GM10248 (cell line): ENCODE measurements around the gene WDTC1.
"Not testable (repeated sequence)": the region's sequence is repeated elsewhere in the genome, so short reads cannot be mapped to it uniquely, and the experiment has no call there.

Experiments used
- CTCF ChIA-PET: fragments of 300-600 bp; sonication (Branson Sonifier 250); formaldehyde crosslinking; extraction: SDS; loops from one replicate; lab custom pipeline; 2021; ENCODE audit warnings: antibody characterized with exemption; lab: Yijun Ruan, JAX
- POLR2A ChIA-PET: fragments of 350-650 bp; sonication (Branson Sonifier 250); formaldehyde crosslinking; extraction: SDS; loops from one replicate; lab custom pipeline; 2020; ENCODE audit warnings: antibody characterized with exemption; lab: Yijun Ruan, JAX
- DNase-seq: peaks from one replicate; pipeline ENCODE4 v3.0.0; 2012; ENCODE audit errors: extremely low spot score
- CTCF ChIP-seq: IDR thresholded peaks from 2 replicates; pipeline ENCODE4 v1.5.1; 2012; ENCODE audit warnings: mild to moderate bottlenecking, low read depth; ENCODE audit errors: extremely low read depth, missing control alignments, control extremely low read depth

The WDTC1 gene

GRCh38 chr1:27274204-27274603, 39.8 kb downstream of the WDTC1 start:
- ChIA-PET POLR2A (no interaction called here), CTCF (no interaction called here)

GRCh38 chr1:27275696-27276095, 41.3 kb downstream of the WDTC1 start:
- POLR2A ChIA-PET = no interaction called here
- no peak for TF ChIP-seq CTCF
- CTCF ChIA-PET = no interaction called here
- no peak for DNase-seq

More at GRCh38 chr1:27274204-27274603, 39.8 kb downstream of the WDTC1 start:
- TF ChIP-seq CTCF = no peak
- DNase-seq = no peak

- ChIA-PET CTCF (interaction anchor here (0.6 to 11.7 kb wide), 46 partner anchors 8 to 288 kb away, joined by 3 to 209 read pairs (median 4); partner anchors contain the start of genes GPR3, SLC9A1 and WDTC1), POLR2A (no interaction called here)
- peak; percentile 88 for DNase-seq
- peak; percentile 87 for TF ChIP-seq CTCF
Observed at GRCh38 chr1:27284425-27285273, 50.2 kb downstream of the WDTC1 start.

GRCh38 chr1:27285274-27285660, 50.8 kb downstream of the WDTC1 start:
- POLR2A ChIA-PET = no interaction called here
- no peak for TF ChIP-seq CTCF
- DNase-seq = no peak
- CTCF ChIA-PET = interaction anchor here (0.8 to 11.7 kb wide), 12 partner anchors 13 to 252 kb away, joined by 3 to 209 read pairs (median 4); no protein-coding TSS in a partner anchor

- CTCF ChIA-PET = interaction anchor here (0.8 to 11.7 kb wide), 11 partner anchors 13 to 252 kb away, joined by 3 to 209 read pairs (median 4); no protein-coding TSS in a partner anchor
- DNase-seq, POLR2A ChIA-PET: not testable (repeated sequence)
Observed at GRCh38 chr1:27285821-27286220, 51.4 kb downstream of the WDTC1 start.

GRCh38 chr1:27289125-27289524, 54.7 kb downstream of the WDTC1 start:
- DNase-seq, POLR2A ChIA-PET, CTCF ChIA-PET: not testable (repeated sequence)

GRCh38 chr1:27290581-27290980, 56.1 kb downstream of the WDTC1 start:
- POLR2A ChIA-PET = no interaction called here
- DNase-seq = no peak
- CTCF ChIA-PET = interaction anchor here (1.0 to 2.7 kb wide), 2 partner anchors 10 to 107 kb away, joined by 3 to 21 read pairs; no protein-coding TSS in a partner anchor

More at GRCh38 chr1:27290581-27290980, 56.1 kb downstream of the WDTC1 start:
- no peak for TF ChIP-seq CTCF
